Measurements from ENCODE around the gene PPP2R2B.

PPP2R2B gene

GRCh38 chr5:146888351-146888978 lies 9.9 kb upstream of the PPP2R2B start:
- DNase-seq (ENCODE audit: low read depth) = no peak

DNA sequence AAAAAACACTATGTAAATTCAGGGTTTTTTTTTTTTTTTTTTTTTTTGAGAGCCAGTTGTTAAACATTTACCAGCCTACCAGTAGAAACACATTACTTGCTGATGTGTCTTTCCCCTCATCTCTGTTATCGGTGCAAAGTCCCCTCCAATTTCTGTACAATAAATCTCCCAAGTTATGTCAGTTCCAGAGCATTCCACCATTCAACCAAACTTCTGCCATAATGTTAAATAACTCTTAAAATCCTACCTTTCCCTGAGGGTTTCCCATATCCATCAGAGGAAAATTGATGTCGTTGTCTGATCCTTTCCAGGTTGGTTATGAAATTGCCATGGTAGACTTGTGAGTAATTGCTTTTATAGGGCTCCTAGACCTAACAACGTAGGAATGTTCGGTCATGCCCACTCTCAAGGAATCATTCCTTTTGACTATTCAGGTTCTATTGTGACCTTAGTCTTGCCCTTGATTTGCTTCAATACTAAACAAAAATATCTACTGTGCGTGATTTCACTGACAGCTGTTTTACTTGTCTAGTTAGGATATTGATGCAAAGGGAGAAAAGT lies 5.6 kb upstream of the PPP2R2B start:
- DNase-seq (ENCODE audit: low read depth) = no peak

GRCh38 chr5:146883511-146883910 lies 5.0 kb upstream of the PPP2R2B start:
- DNase-seq (ENCODE audit: low read depth) = no peak

GRCh38 chr5:146880966-146881365 lies 2.4 kb upstream of the PPP2R2B start:
- no peak for DNase-seq (ENCODE audit: low read depth)

GRCh38 chr5:146877783-146878475 lies 628 bp downstream of the PPP2R2B start:
- DNase-seq (ENCODE audit: low read depth) = peak; percentile 9

DNA sequence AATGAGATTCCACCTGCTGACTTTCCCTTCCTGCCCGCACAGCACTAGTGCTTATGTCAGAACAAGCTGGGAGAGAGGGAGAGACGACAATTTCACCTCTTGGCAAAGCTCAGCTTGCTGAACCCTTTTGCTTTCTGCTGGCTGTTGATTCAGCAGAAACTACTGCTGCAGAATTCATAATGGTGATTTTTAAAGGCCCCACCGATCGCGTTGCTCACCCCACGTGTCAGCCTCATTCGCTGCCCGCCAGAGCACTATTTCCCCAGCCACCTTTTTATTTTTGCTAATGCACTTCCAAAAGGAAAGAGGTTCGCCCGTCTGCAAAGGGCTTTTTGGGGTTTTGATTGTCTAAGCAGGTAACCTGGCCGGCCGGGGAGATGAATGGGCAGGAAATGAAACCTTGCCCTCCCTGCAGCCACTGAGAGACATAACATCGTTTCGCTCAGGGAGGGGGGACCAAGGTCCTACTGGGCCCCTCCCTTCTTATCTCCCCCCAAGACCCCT lies 1.3 kb downstream of the PPP2R2B start:
- DNase-seq (ENCODE audit: low read depth) = no peak

- peak; percentile 43 for DNase-seq (ENCODE audit: low read depth)
Observed at GRCh38 chr5:146873186-146873917, 5.2 kb downstream of the PPP2R2B start.

DNA sequence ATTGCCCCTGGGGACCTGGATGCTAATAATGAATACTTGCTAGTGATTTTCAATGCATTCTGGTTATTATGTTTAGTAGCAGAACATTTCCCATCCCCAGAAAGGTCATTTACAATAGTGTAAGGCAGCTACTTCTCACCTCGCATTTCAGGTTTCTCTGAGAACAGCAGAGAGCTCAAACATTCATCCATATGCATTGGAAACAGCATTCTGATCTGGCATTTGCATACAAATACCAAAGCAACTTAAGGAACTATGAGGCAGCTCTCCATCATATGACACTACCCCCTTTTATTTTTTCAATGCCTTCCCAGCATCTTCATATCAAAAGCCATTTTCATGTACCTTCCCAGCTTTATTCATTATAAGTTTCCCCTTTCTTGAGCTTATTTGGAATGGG lies 6.4 kb downstream of the PPP2R2B start:
- no peak for DNase-seq (ENCODE audit: low read depth)

DNA sequence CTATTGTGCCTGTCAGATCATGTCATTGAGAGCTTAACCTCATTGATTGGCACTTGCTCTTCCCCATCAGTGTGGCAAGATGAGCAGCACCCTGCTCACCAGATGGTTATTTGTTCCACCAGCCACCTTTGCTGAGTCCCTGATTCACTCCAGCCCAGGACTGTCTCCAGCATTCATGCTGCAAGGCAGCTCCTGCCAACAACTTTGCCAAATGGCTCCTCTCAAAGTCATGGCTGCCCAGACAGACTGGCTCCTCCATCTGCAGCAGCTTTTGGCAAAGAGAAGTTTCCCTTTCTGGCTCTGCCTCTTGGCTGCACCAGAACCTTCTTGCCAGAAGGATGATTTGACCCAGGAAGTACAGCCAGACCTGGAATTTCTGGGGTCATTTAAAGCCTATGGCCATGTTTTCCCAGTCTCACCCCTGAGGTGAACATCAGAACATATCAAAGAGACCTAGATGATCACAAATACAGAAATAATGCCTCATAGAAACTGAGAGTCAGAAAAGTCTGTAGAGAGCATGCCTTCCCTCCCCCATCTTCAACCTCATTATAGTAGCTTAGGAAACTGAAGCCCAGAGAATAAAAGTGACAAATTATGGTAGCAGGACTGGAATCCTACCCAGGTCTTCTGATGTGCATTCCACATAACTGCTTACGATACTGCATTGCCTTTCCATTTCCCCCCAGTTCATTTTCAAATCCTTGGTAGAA lies 10.4 kb downstream of the PPP2R2B start:
- DNase-seq (ENCODE audit: low read depth) = no peak

GRCh38 chr5:146866263-146866662 lies 12.3 kb downstream of the PPP2R2B start:
- DNase-seq (ENCODE audit: low read depth) = no peak

DNA sequence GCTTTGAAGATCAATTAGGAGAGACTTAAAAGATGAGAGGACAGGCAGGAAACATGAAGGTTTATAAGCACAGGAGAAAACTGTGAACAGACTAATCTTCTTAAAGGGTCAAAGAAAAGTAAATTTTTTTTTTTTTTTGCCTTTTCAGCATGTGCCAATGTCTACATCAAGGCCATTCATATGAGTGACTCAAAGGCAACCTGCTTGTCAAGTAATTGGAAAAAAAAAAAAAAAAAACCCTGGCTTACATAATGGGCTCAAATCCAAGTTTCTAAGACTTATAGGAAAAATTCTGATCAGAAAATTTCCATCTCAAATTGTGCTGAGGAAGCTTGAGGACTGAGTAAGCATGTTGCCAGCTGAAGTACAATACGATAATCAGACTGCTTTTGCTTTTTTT lies 15.9 kb downstream of the PPP2R2B start:
- DNase-seq (ENCODE audit: low read depth) = no peak

- DNase-seq (ENCODE audit: low read depth) = peak; percentile 60
Observed at GRCh38 chr5:146860213-146860893, 18.2 kb downstream of the PPP2R2B start.

- no peak for DNase-seq (ENCODE audit: low read depth)
Observed at GRCh38 chr5:146852089-146852488, 26.5 kb downstream of the PPP2R2B start.

GRCh38 chr5:146851133-146851532 lies 27.4 kb downstream of the PPP2R2B start:
- no peak for DNase-seq (ENCODE audit: low read depth)

- no peak for DNase-seq (ENCODE audit: low read depth)
Observed at GRCh38 chr5:146849694-146850303, 28.8 kb downstream of the PPP2R2B start.

DNA sequence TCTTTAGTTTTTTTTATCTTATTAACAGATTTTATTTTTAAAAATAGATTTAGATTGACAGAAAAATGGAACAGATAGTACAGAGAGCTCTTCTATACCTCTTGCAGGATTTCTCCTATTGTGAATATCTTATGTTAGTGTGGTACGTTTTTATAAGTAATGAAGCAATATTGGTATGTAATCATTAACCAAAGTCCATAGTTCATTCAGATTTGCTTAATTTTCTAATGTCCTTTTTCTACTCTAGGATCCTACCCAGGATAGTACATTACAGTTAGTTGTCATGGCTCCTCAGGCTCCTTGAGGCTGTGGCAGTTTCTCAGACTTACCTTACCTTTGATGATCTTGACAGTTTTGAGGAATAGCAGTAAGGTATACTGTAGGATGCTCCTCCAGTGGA lies 30.4 kb downstream of the PPP2R2B start:
- no peak for DNase-seq (ENCODE audit: low read depth)

GRCh38 chr5:146840016-146840415 lies 38.5 kb downstream of the PPP2R2B start:
- DNase-seq (ENCODE audit: low read depth) = no peak

DNA sequence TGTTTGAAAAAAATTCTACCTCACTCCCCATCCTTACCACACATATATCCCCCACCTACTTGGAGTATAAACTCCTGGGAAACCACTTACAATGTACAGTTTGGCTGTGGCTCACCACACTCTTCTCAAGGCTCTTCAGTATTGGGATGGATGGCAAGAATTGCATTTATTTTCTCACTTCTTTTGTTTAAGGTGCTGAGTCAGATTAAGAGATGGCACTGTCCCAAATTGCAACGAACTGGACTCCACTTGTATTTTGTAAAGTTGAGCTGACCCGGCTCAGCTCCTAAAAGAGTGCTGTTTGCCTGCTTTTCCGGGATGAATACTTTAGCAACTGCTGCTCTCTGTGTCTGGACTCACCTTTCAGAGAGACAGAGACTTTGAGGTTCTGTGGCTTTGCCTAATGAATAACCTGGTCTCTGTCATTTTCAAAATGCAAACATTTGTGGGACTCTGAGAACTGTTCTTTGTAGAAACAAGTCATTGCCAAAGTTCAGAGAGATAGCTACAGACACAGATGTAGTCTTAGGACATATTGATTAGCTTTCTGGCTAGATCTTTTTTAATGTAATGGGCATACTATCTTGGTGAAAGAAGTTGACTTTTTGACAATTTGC lies 42.2 kb downstream of the PPP2R2B start:
- DNase-seq (ENCODE audit: low read depth) = no peak

- DNase-seq (ENCODE audit: low read depth) = no peak
Observed at GRCh38 chr5:146832985-146833732, 45.4 kb downstream of the PPP2R2B start.

DNA sequence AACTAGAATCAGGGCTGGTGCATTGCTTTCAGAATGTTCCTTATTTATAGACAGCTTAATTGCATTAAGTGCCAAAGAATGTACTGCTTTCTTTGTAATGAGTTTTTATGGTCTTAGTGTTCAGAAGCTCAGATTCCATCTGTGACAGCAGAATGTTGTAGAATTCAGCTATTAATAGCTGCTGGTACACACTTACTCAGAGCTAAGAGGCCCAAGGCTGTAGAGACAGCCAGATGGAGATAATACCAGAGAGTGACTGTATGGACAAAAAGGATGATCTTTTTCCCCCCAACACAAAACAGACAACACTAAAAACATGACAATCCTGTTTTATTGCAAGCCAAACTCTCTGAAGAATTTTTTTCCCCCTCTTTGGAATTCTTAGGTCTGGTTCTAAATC lies 50.2 kb downstream of the PPP2R2B start:
- DNase-seq (ENCODE audit: low read depth) = peak; percentile 46

Measured in EH (cell line).